Testis (tissue), 5 donors: Measurements from ENCODE around the gene FHL1. TPM values are rescaled to one million over a fixed set of nuclear protein-coding genes. Genes with fewer than 3 reads are reported as not detected.
A peak's percentile ranks its signal among the peaks of the same experiment; 100 is the strongest.
"Not testable (repeated sequence)": the region's sequence is repeated elsewhere in the genome, so short reads cannot be mapped to it uniquely, and the experiment has no call there.

Source experiments
- DNase-seq: peaks from one replicate; pipeline ENCODE4 v3.0.0-alpha.2; 2019
- H3K27ac ChIP-seq, 2 donors: fragments of 200-600 bp; sonication (generic); one replicate each; pipeline ENCODE4 v1.5.1; 2019
- H3K27me3 ChIP-seq: fragments of 200-600 bp; sonication (generic); one replicate; pipeline ENCODE4 v1.5.1; 2019
- H3K36me3 ChIP-seq: fragments of 200-600 bp; sonication (generic); one replicate; pipeline ENCODE4 v1.5.1; 2017; ENCODE audit warnings: low read depth; ENCODE audit errors: missing control alignments
- H3K4me1 ChIP-seq: fragments of 200-600 bp; sonication (generic); one replicate; pipeline ENCODE4 v1.5.1; 2019
- H3K4me3 ChIP-seq, 2 donors: fragments of 200-600 bp; sonication (generic); one replicate each; pipeline ENCODE4 v1.5.1; 2017 to 2019
- H3K9me3 ChIP-seq: fragments of 200-600 bp; sonication (generic); one replicate; pipeline ENCODE4 v1.5.1; 2017
- POLR2A ChIP-seq: fragments of 450-650 bp; IDR thresholded peaks from one replicate; pipeline ENCODE4 v1.6.1; 2017; ENCODE audit warnings: antibody characterized with exemption, mild to moderate bottlenecking, moderate library complexity
- WGBS, 2 donors: methylation state at CpG; one replicate each; pipeline ENCODE4 v1.1.5; 2018; 5-methylcytosine and 5-hydroxymethylcytosine counted together
- intact Hi-C: fragments of 100-400 bp; cut with DNase I; formaldehyde crosslinking; loops from one replicate; pipeline ENCODE4 v1.15.1; 2023; ENCODE audit warnings: low total_unique reads
- long read RNA-seq, 2 donors: transcript quantifications; one replicate each; lab custom pipeline, GENCODE V29; 2026
- polyA plus RNA-seq: library from polyadenylated mRNA; stranded (reverse); fragments of 350-450 nt; fragmentation: Illumina TruSeq; extraction: RNeasy Lipid Tissue Mini Kit (QIAGEN cat#74804); gene quantifications from one replicate; pipeline ENCODE4 v1.2.3, GENCODE V29; 2014; ENCODE audit warnings: low read depth, low replicate concordance; ENCODE audit not compliant: insufficient read depth
- total RNA-seq, 2 donors: library from RNA; depleted of rRNA; stranded (reverse); fragments of >200 nt; gene quantifications; one replicate each; pipeline ENCODE4 v1.2.3, GENCODE V29; 2016
- TF ChIP-seq, protein P1 (sequence below), 3 experiments: fragments of 450-650 bp in 2 of 3; fragments of 200-600 bp in 1 of 3; sonication (generic) in 1 of 3; IDR thresholded peaks; one replicate each; pipeline ENCODE4 v1.5.1; 2016 to 2019; ENCODE audit warnings: antibody characterized with exemption in 3 of 3, mild to moderate bottlenecking in 2 of 3, moderate library complexity in 1 of 3

Gene FHL1
- total RNA-seq (10 to 100 TPM; 92.5 to 98.6 TPM), polyA plus RNA-seq (211 TPM)
- long read RNA-seq, donor 1, transcript FHL1-205 (7 exons, 2,441 nt), result major isoform, 14 of 19 reads
- long read RNA-seq, donor 1, partial matches to known transcripts, result 0 of 19 reads
- long read RNA-seq, donor 1, other reads (novel, unspliced or antisense), result 0 of 19 reads
- long read RNA-seq, donor 2, transcript FHL1-205 (7 exons, 2,441 nt), result major isoform, 7 of 9 reads
- long read RNA-seq, donor 2, partial matches to known transcripts, result 0 of 9 reads
- long read RNA-seq, donor 2, other reads (novel, unspliced or antisense), result 0 of 9 reads

GRCh38 chrX:136147315-136147901 is at the start of gene FHL1:
FHL1 (plus strand) TSS chrX:136147533.
- 1% methylated on average over 21 to 29 of the region's 84 CpGs for WGBS, 2 donors
- intact Hi-C loops, result no loop called here
- no peak for TF ChIP-seq POLR2A
- TF ChIP-seq, protein P1, sequence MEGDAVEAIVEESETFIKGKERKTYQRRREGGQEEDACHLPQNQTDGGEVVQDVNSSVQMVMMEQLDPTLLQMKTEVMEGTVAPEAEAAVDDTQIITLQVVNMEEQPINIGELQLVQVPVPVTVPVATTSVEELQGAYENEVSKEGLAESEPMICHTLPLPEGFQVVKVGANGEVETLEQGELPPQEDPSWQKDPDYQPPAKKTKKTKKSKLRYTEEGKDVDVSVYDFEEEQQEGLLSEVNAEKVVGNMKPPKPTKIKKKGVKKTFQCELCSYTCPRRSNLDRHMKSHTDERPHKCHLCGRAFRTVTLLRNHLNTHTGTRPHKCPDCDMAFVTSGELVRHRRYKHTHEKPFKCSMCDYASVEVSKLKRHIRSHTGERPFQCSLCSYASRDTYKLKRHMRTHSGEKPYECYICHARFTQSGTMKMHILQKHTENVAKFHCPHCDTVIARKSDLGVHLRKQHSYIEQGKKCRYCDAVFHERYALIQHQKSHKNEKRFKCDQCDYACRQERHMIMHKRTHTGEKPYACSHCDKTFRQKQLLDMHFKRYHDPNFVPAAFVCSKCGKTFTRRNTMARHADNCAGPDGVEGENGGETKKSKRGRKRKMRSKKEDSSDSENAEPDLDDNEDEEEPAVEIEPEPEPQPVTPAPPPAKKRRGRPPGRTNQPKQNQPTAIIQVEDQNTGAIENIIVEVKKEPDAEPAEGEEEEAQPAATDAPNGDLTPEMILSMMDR (IDR thresholded peaks at IDR 0.05), result no peak

GRCh38 chrX:136097871-136098805 is 49.2 kb upstream of the FHL1 start:
- Histone ChIP-seq H3K27me3 (no peaks in the 10 kb centered on the region), H3K36me3 (no peaks in the 10 kb centered on the region), H3K4me3 (peak overlapping the region in 1 of 2 donors; percentile 13), H3K4me1 (no peaks in the 10 kb centered on the region), H3K9me3 (no peaks in the 10 kb centered on the region), H3K27ac (no peak overlapping the region)
- intact Hi-C loops, result no loop called here
- DNase-seq, result peak; percentile 14
- no peak for TF ChIP-seq POLR2A
- TF ChIP-seq, protein P1 (IDR thresholded peaks at IDR 0.05), result no peak
- WGBS, 2 donors, result 77 to 79% methylated on average over 14 to 28 of the region's 44 CpGs

More at GRCh38 chrX:136147315-136147901, at the start of gene FHL1:
- H3K36me3 ChIP-seq, result no peaks in the 10 kb centered on the region
- peak within 1 kb of the TSS; percentile 61 for H3K4me3 ChIP-seq
- H3K27me3 ChIP-seq, result no peaks in the 10 kb centered on the region
- DNase-seq, result peak; percentile 66
- H3K27ac ChIP-seq, result peak within 1 kb of the TSS; percentile 50 to 78
- no peaks in the 10 kb centered on the region for H3K4me1 ChIP-seq
- H3K9me3 ChIP-seq, result no peaks in the 10 kb centered on the region

- Histone ChIP-seq H3K4me3 (no peak overlapping the region), H3K4me1 (no peaks in the 10 kb centered on the region), H3K27me3 (no peaks in the 10 kb centered on the region), H3K36me3 (no peaks in the 10 kb centered on the region), H3K27ac (no peak overlapping the region), H3K9me3 (no peaks in the 10 kb centered on the region)
- TF ChIP-seq, protein P1 (IDR thresholded peaks at IDR 0.05), result no peak
- no peak for TF ChIP-seq POLR2A
- intact Hi-C loops, result no loop called here
- 63% methylated on average over 1 of the region's 1 CpG for WGBS, 2 donors
- no peak for DNase-seq
These were observed 42.4 kb upstream of the FHL1 start for GRCh38 chrX:136104936-136105335.

GRCh38 chrX:136106920-136107528 is 40.3 kb upstream of the FHL1 start:
- DNase-seq, result no peak
- no peaks in the 10 kb centered on the region for H3K4me1 ChIP-seq
- 46 to 67% methylated on average over 11 of the region's 11 CpGs for WGBS, 2 donors
- H3K27ac ChIP-seq, result no peak overlapping the region
- H3K27me3 ChIP-seq, result no peaks in the 10 kb centered on the region
- no peaks in the 10 kb centered on the region for H3K9me3 ChIP-seq
- no peaks in the 10 kb centered on the region for H3K36me3 ChIP-seq
- TF ChIP-seq POLR2A, result no peak
- TF ChIP-seq, protein P1 (IDR thresholded peaks at IDR 0.05), result no peak
- no peak overlapping the region for H3K4me3 ChIP-seq
- intact Hi-C loops, result no loop called here

- 80 to 88% methylated on average over 1 of the region's 1 CpG for WGBS, 2 donors
- H3K4me1 ChIP-seq, DNase-seq: not testable (repeated sequence)
These were observed 38.4 kb upstream of the FHL1 start for GRCh38 chrX:136108905-136109304.

More at GRCh38 chrX:136108905-136109304, 38.4 kb upstream of the FHL1 start:
- intact Hi-C loops, H3K36me3 ChIP-seq, H3K9me3 ChIP-seq, H3K4me3 ChIP-seq, H3K27ac ChIP-seq, H3K27me3 ChIP-seq: not testable (repeated sequence)
